Brain microvascular endothelial cell (primary cell): ENCODE measurements around the gene TAS1R2.

Source experiments
- DNase-seq: peaks from one replicate; pipeline ENCODE4 v3.0.0-alpha.2; 2020
- H3K27ac ChIP-seq: fragments of 250-450 bp; sonication (Bioruptor Pico); 2 replicates; pipeline ENCODE4 v1.5.1; 2020; ENCODE audit warnings: mild to moderate bottlenecking, moderate library complexity
- H3K27me3 ChIP-seq: fragments of 250-450 bp; sonication (Bioruptor Pico); replicated peaks from 2 replicates; pipeline ENCODE4 v1.5.1; 2020; ENCODE audit warnings: mild to moderate bottlenecking
- H3K36me3 ChIP-seq: fragments of 250-450 bp; sonication (Bioruptor Pico); replicated peaks from 2 replicates; pipeline ENCODE4 v1.5.1; 2020; ENCODE audit warnings: mild to moderate bottlenecking
- H3K4me3 ChIP-seq: 2 replicates; pipeline ENCODE4 v1.5.1; 2011; ENCODE audit warnings: low read depth, mild to moderate bottlenecking, control low read depth, low read length, moderate library complexity
- CTCF ChIP-seq: IDR thresholded peaks from 2 replicates; pipeline ENCODE4 v1.5.1; 2011; ENCODE audit warnings: low read depth, mild to moderate bottlenecking, moderate library complexity, low read length, control low read depth, inconsistent platforms; ENCODE audit errors: missing control alignments
- in situ Hi-C: cut with HindIII; loops from 2 replicates; pipeline ENCODE4 v1.10.0; 2017; ENCODE audit warnings: low sequenced_read_pairs, low pct_ligation_motif_present

Gene TAS1R2

DNA sequence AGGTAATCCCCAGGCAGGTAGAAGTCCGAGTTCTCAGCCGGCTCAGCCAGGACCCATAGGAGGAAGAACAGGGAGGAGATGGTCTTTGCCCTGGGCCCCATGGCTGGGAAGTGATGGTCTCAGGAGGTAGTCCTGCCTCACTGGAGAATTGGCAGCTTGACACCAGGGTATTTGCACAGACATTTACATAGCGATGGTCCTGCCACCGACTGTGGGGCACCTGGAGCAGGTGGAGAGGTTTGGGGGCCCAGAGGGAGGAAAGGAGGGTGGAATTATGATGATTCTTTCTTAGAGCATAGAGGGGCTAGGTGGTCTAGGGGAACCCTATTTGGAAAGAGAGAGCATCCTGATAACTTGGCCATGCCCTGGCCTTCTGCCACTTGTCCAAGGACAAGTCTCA lies at the start of gene TAS1R2:
Gene TAS1R2 (minus strand): TSS at position 101 of the 400 bp plus-strand sequence. CDS start 0 bp downstream, at position 101.
- no peak for TF ChIP-seq CTCF
- in situ Hi-C loops, result no loop called here
- no peaks in the 10 kb centered on the region for H3K36me3 ChIP-seq
- H3K27me3 ChIP-seq, result no peaks in the 10 kb centered on the region
- no peak within 1 kb of the TSS for H3K27ac ChIP-seq
- no peak within 1 kb of the TSS for H3K4me3 ChIP-seq
- no peak for DNase-seq

GRCh38 chr1:18907917-18908845 lies 48.7 kb upstream of the TAS1R2 start:
- in situ Hi-C loops, result loop anchor here (10.0 kb wide), 1 partner anchor 177 kb away; no protein-coding TSS in a partner anchor
- no peak for DNase-seq
- no peaks in the 10 kb centered on the region for H3K27me3 ChIP-seq
- H3K36me3 ChIP-seq, result peaks cover 31% of the 10 kb centered on the region
- no peak overlapping the region for H3K27ac ChIP-seq
- TF ChIP-seq CTCF, result no peak
- H3K4me3 ChIP-seq, result no peak overlapping the region

GRCh38 chr1:18907021-18907916 lies 47.8 kb upstream of the TAS1R2 start:
- no peaks in the 10 kb centered on the region for H3K27me3 ChIP-seq
- H3K36me3 ChIP-seq, result peaks cover 27% of the 10 kb centered on the region
- no peak overlapping the region for H3K27ac ChIP-seq
- peak; percentile 58 for DNase-seq
- in situ Hi-C loops, result loop anchor here (10.0 kb wide), 1 partner anchor 178 kb away; no protein-coding TSS in a partner anchor
- peak; percentile 81 for TF ChIP-seq CTCF
- H3K4me3 ChIP-seq, result no peak overlapping the region

GRCh38 chr1:18903291-18903756 lies 43.9 kb upstream of the TAS1R2 start:
- no peak for TF ChIP-seq CTCF
- Histone ChIP-seq H3K27ac (peak overlapping the region; percentile 90), H3K4me3 (peak overlapping the region; percentile 81), H3K27me3 (no peaks in the 10 kb centered on the region), H3K36me3 (peaks cover 5% of the 10 kb centered on the region)
- no peak for DNase-seq
- in situ Hi-C loops, result loop anchor here (10.0 kb wide), 1 partner anchor 181 kb away; no protein-coding TSS in a partner anchor

- in situ Hi-C loops, result loop anchor here (10.0 kb wide), 1 partner anchor 182 kb away; no protein-coding TSS in a partner anchor
These were observed 43.2 kb upstream of the TAS1R2 start, which contains the start of gene ALDH4A1 for GRCh38 chr1:18902523-18903290. TSS of gene ALDH4A1 (minus strand) at chr1:18902555. CDS start at chr1:18902523, 32 bp downstream.

More at GRCh38 chr1:18902523-18903290, 43.2 kb upstream of the TAS1R2 start, which contains the start of gene ALDH4A1:
- no peaks in the 10 kb centered on the region for H3K27me3 ChIP-seq
- peaks cover 1% of the 10 kb centered on the region for H3K36me3 ChIP-seq
- DNase-seq, result peak; percentile 99
- peak within 1 kb of the TSS; percentile 81 for H3K4me3 ChIP-seq
- no peak for TF ChIP-seq CTCF
- H3K27ac ChIP-seq, result peak within 1 kb of the TSS; percentile 90
